ENCODE measurements around the gene ODAD4.
"Not testable (repeated sequence)": the region's sequence is repeated elsewhere in the genome, so short reads cannot be mapped to it uniquely, and the experiment has no call there.

Gene ODAD4

GRCh38 chr17:41974031-41974430 lies 43.6 kb downstream of the ODAD4 start:
- no peak for DNase-seq

- no peak for DNase-seq
Measured at GRCh38 chr17:41974658-41975057, 44.2 kb downstream of the ODAD4 start.

GRCh38 chr17:41975099-41976083 lies 45.0 kb downstream of the ODAD4 start:
- no peak for DNase-seq

- no peak for DNase-seq
Measured at GRCh38 chr17:41976142-41976768, 45.8 kb downstream of the ODAD4 start.

GRCh38 chr17:41977991-41978390 lies 47.6 kb downstream of the ODAD4 start:
- no peak for DNase-seq

- no peak for DNase-seq
Measured at GRCh38 chr17:41982026-41982760, 51.8 kb downstream of the ODAD4 start.

- DNase-seq = no peak
Measured at GRCh38 chr17:41984454-41984853, 54.0 kb downstream of the ODAD4 start.

GRCh38 chr17:41985919-41986318 lies 55.5 kb downstream of the ODAD4 start:
- no peak for DNase-seq

GRCh38 chr17:41986634-41987033 lies 56.2 kb downstream of the ODAD4 start:
- no peak for DNase-seq

GRCh38 chr17:41987642-41988041 lies 57.2 kb downstream of the ODAD4 start:
- no peak for DNase-seq

GRCh38 chr17:41988418-41988817 lies 58.0 kb downstream of the ODAD4 start:
- DNase-seq = no peak

GRCh38 chr17:41989702-41990419 lies 59.4 kb downstream of the ODAD4 start:
- no peak for DNase-seq

- no peak for DNase-seq
Measured at GRCh38 chr17:41992576-41992975, 62.2 kb downstream of the ODAD4 start.

- no peak for DNase-seq
Measured at GRCh38 chr17:41996855-41997164, 66.4 kb downstream of the ODAD4 start.

- no peak for DNase-seq
Measured at GRCh38 chr17:41998497-41998896, 68.1 kb downstream of the ODAD4 start.

GRCh38 chr17:42000413-42001133 lies 70.2 kb downstream of the ODAD4 start:
- no peak for DNase-seq

- DNase-seq = no peak
Measured at GRCh38 chr17:42001729-42002128, 71.3 kb downstream of the ODAD4 start.

GRCh38 chr17:42002175-42002791 lies 71.9 kb downstream of the ODAD4 start:
- DNase-seq = no peak

GRCh38 chr17:42002792-42003301 lies 72.4 kb downstream of the ODAD4 start:
- no peak for DNase-seq

GRCh38 chr17:42005166-42005565 lies 74.7 kb downstream of the ODAD4 start:
- no peak for DNase-seq

GRCh38 chr17:42009170-42009569 lies 78.8 kb downstream of the ODAD4 start:
- DNase-seq = no peak

- DNase-seq = not testable (repeated sequence)
Measured at GRCh38 chr17:42010266-42010680, 79.9 kb downstream of the ODAD4 start.

All from GOT3 (cell line).